ENCODE data around the gene COL12A1.
A peak's percentile ranks its signal among the peaks of the same experiment; 100 is the strongest.

COL12A1 gene

DNA sequence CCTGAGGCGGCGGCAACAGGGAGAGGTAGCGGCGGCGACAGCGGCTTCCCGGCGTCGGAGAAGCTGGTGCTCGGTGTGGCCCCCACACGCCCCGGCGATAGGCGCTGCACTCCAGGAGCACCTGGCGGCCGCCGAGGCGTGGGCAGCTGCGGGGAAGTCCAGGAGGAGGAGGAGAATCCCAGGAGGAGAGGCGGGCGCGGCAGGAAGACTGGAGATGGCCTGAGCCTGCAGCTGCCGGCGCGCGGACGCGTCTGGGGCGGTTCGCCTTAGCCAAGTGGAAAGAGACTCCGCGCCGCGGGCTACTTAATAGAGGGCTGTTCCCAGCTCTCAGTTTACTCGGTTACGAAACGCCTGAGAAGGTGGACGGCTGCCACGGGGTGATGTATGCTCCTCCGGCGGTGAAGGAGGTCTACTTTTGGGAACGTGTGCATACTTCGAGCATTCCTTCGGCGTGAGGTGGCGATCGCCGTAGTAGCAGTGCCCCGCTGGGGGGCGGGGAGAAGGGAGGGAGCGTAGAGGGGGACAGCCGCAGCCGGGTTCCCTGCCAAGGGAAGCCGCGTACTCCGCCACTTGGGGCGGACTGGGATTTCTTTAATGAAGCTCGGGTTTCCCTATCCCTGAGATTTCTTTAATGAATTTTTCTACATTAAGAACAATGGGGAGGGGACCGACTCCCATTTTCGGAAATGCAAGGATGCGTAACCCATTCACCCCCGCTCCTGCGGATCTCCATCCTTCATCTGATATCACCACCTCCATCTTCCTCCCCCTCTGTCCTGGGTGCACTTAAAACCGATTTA lies at the start of gene COL12A1:
Gene COL12A1 (minus strand): TSS at position 278 of the 800 bp plus-strand sequence. CDS start 3,261 bp downstream, outside the sequence.
- H3K4me3 ChIP-seq: peak within 1 kb of the TSS; percentile 88
- TF ChIP-seq, protein P1, sequence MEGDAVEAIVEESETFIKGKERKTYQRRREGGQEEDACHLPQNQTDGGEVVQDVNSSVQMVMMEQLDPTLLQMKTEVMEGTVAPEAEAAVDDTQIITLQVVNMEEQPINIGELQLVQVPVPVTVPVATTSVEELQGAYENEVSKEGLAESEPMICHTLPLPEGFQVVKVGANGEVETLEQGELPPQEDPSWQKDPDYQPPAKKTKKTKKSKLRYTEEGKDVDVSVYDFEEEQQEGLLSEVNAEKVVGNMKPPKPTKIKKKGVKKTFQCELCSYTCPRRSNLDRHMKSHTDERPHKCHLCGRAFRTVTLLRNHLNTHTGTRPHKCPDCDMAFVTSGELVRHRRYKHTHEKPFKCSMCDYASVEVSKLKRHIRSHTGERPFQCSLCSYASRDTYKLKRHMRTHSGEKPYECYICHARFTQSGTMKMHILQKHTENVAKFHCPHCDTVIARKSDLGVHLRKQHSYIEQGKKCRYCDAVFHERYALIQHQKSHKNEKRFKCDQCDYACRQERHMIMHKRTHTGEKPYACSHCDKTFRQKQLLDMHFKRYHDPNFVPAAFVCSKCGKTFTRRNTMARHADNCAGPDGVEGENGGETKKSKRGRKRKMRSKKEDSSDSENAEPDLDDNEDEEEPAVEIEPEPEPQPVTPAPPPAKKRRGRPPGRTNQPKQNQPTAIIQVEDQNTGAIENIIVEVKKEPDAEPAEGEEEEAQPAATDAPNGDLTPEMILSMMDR (IDR thresholded peaks at IDR 0.05): no peak
- peak; percentile 97 for DNase-seq (ENCODE audit: low spot score)
- H3K27ac ChIP-seq: peak within 1 kb of the TSS; percentile 83 to 91

DNA sequence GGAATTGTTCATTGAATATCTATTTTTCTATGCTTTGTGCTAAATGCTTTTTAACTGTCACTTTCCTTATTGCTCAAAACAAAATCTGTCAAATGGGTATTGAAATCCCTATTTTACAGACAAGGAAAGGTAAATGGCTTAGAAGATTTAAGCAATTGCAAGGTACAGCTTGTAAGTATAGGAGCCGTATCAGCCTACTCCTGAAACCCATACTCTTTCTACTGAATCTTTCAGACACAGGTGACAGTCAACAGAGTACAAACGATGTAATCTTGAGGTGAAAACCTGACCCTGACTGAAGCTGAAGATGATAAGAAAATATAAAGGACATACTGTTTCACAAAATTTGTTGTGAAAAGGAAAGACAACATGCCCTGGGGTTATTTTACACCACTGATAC lies 44.7 kb upstream of the COL12A1 start:
- no peak overlapping the region for H3K4me3 ChIP-seq
- TF ChIP-seq, protein P1 (IDR thresholded peaks at IDR 0.05): no peak
- DNase-seq (ENCODE audit: low spot score): no peak
- H3K27ac ChIP-seq: no peak overlapping the region

DNA sequence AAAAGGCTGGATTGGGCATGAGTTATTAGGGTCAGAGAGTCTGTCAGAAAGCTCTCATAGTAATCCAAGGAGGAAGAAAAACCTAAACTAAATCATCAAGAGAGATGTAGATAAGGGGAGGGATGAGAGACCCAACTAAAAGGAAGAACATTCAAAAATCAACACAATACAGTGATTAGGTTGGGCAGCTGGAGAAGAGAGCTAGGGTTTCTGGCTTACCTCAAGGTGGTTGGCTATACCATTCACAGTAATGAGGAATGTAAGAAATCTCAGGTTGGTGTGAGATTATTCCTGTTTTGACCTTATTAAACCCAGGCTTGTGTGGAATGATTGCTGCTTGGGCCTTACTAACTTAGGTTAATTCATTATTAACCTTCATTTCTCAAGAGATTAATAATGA lies 44.0 kb upstream of the COL12A1 start:
- TF ChIP-seq, protein P1 (IDR thresholded peaks at IDR 0.05): no peak
- H3K27ac ChIP-seq: no peak overlapping the region
- DNase-seq (ENCODE audit: low spot score): no peak
- H3K4me3 ChIP-seq: no peak overlapping the region

GRCh38 chr6:75246386-75246785 lies 40.5 kb upstream of the COL12A1 start:
- no peak overlapping the region for H3K27ac ChIP-seq
- DNase-seq (ENCODE audit: low spot score): no peak
- TF ChIP-seq, protein P1 (IDR thresholded peaks at IDR 0.05): no peak
- H3K4me3 ChIP-seq: no peak overlapping the region

- peak overlapping the region; percentile 91 for H3K4me3 ChIP-seq
- no peak for DNase-seq (ENCODE audit: low spot score)
- TF ChIP-seq, protein P1 (IDR thresholded peaks at IDR 0.05): no peak
- peak overlapping the region; percentile 86 to 97 for H3K27ac ChIP-seq
Measured at GRCh38 chr6:75244063-75244584, 38.3 kb upstream of the COL12A1 start.

GRCh38 chr6:75243333-75244062 lies 37.6 kb upstream of the COL12A1 start, which contains the start of gene COX7A2:
Gene COX7A2, minus strand, starts transcription at chr6:75243801. Its CDS starts 67 bp downstream, at chr6:75243734.
- DNase-seq (ENCODE audit: low spot score): peak; percentile 92

More at GRCh38 chr6:75243333-75244062, 37.6 kb upstream of the COL12A1 start, which contains the start of gene COX7A2:
- TF ChIP-seq, protein P1 (IDR thresholded peaks at IDR 0.05): no peak
- Histone ChIP-seq H3K4me3 (peak within 1 kb of the TSS; percentile 91), H3K27ac (peak within 1 kb of the TSS; percentile 86 to 97)

All from coronary artery (tissue), 2 donors.